ENCODE data around the gene JARID2. TPM values are rescaled to one million over a fixed set of nuclear protein-coding genes. Genes with fewer than 3 reads are reported as not detected.

Gene JARID2
- polyA plus RNA-seq, 1 of the 3 experiments (the other 2 are of a cell fraction) = 3.4 TPM

DNA sequence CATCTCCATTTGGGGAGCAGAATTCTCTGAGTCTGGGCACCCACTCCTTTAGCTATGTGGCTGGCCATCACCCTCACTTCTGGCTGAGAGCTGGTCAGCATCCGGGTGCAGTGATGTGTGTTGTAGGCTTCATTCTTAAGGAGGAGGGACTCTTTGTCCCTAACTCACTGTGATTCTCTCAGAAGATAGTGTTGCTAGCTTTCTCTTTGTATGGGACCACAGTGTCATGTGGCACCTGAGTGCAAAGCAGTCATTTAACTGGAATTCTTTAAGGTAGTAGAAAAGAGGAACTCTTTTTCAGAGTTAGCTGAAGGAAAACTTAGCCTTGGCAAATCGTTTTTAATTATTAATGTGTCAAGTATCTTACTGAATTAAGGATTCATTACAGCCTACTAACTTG, 165.9 kb downstream of the JARID2 start (continued):
- TF ChIP-seq FOSL2 (IDR thresholded peaks at IDR 0.05; ENCODE audit: borderline replicate concordance, low read depth) (no peak), FOXM1 (IDR thresholded peaks at IDR 0.05; ENCODE audit: low read depth) (no peak), SIN3A (IDR thresholded peaks at IDR 0.05; ENCODE audit: borderline replicate concordance, low read depth, low read length) (no peak), TCF12 (IDR thresholded peaks at IDR 0.05) (no peak)
- TF ChIP-seq, protein P1, sequence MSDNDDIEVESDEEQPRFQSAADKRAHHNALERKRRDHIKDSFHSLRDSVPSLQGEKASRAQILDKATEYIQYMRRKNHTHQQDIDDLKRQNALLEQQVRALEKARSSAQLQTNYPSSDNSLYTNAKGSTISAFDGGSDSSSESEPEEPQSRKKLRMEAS (IDR thresholded peaks at IDR 0.05; ENCODE audit: low read depth) = no peak
- TF ChIP-seq, protein P2, sequence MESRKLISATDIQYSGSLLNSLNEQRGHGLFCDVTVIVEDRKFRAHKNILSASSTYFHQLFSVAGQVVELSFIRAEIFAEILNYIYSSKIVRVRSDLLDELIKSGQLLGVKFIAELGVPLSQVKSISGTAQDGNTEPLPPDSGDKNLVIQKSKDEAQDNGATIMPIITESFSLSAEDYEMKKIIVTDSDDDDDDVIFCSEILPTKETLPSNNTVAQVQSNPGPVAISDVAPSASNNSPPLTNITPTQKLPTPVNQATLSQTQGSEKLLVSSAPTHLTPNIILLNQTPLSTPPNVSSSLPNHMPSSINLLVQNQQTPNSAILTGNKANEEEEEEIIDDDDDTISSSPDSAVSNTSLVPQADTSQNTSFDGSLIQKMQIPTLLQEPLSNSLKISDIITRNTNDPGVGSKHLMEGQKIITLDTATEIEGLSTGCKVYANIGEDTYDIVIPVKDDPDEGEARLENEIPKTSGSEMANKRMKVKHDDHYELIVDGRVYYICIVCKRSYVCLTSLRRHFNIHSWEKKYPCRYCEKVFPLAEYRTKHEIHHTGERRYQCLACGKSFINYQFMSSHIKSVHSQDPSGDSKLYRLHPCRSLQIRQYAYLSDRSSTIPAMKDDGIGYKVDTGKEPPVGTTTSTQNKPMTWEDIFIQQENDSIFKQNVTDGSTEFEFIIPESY (IDR thresholded peaks at IDR 0.05; ENCODE audit: borderline replicate concordance, low read depth) = no peak

DNA sequence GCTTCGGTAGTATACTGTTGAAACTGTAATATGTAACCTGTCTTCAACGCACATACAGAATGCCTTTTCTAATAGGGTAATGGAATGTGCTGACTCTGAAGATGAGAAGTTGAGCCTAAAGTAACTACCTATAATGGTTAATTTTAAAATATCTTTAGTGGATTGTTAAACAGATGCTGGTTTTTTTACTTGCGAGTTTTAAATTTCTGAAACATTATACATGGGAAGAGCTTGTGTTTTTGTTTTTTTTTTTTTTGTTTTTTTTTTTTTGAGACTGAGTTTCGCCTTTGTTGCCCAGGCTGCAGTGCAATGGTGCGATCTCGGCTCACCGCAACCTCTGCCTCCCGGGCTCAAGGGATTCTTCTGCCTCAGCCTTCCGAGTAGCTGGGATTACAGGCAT, 166.9 kb downstream of the JARID2 start:
- no peaks in the 10 kb centered on the region for H3K79me2 ChIP-seq (ENCODE audit: insufficient read depth)
- no peak overlapping the region for H2AFZ ChIP-seq (ENCODE audit: low read depth)
- no peak overlapping the region for H3K4me2 ChIP-seq
- ChIA-PET POLR2A (no interaction called here), CTCF (interaction anchor here (0.6 to 3.0 kb wide), 3 partner anchors 10 to 155 kb away, joined by 3 to 10 read pairs (median 3); no protein-coding TSS in a partner anchor)
- peaks cover 0 to 5% of the 10 kb centered on the region in 2 experiments; a peak in 2 of 4 replicates for H3K4me1 ChIP-seq (ENCODE audit: control insufficient read depth in 1 of 2, insufficient read depth in 2 of 2, low read depth in 1 of 2, low read length in 1 of 2)
- TF ChIP-seq, protein P3, sequence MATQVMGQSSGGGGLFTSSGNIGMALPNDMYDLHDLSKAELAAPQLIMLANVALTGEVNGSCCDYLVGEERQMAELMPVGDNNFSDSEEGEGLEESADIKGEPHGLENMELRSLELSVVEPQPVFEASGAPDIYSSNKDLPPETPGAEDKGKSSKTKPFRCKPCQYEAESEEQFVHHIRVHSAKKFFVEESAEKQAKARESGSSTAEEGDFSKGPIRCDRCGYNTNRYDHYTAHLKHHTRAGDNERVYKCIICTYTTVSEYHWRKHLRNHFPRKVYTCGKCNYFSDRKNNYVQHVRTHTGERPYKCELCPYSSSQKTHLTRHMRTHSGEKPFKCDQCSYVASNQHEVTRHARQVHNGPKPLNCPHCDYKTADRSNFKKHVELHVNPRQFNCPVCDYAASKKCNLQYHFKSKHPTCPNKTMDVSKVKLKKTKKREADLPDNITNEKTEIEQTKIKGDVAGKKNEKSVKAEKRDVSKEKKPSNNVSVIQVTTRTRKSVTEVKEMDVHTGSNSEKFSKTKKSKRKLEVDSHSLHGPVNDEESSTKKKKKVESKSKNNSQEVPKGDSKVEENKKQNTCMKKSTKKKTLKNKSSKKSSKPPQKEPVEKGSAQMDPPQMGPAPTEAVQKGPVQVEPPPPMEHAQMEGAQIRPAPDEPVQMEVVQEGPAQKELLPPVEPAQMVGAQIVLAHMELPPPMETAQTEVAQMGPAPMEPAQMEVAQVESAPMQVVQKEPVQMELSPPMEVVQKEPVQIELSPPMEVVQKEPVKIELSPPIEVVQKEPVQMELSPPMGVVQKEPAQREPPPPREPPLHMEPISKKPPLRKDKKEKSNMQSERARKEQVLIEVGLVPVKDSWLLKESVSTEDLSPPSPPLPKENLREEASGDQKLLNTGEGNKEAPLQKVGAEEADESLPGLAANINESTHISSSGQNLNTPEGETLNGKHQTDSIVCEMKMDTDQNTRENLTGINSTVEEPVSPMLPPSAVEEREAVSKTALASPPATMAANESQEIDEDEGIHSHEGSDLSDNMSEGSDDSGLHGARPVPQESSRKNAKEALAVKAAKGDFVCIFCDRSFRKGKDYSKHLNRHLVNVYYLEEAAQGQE (IDR thresholded peaks at IDR 0.05; ENCODE audit: low read depth, low read length) = no peak
- TF ChIP-seq TAF1 (IDR thresholded peaks at IDR 0.05; ENCODE audit: borderline replicate concordance, low read depth, low read length) (no peak), RFX5 (IDR thresholded peaks at IDR 0.05; ENCODE audit: low read length) (no peak), CHD2 (IDR thresholded peaks at IDR 0.05; ENCODE audit: low read length, partially characterized antibody) (no peak), YY1 (IDR thresholded peaks at IDR 0.05; ENCODE audit: low read depth) (no peak), POLR2AphosphoS5 (IDR thresholded peaks at IDR 0.05; ENCODE audit: low read depth, low read length) (no peak), NRF1 (IDR thresholded peaks at IDR 0.05; ENCODE audit: low read depth, low read length) (no peak), GABPA (IDR thresholded peaks at IDR 0.05; ENCODE audit: low read depth) (no peak), GATA2 (CRISPR knock-in tag; IDR thresholded peaks at IDR 0.05) (no peak)
- TF ChIP-seq, protein P4, sequence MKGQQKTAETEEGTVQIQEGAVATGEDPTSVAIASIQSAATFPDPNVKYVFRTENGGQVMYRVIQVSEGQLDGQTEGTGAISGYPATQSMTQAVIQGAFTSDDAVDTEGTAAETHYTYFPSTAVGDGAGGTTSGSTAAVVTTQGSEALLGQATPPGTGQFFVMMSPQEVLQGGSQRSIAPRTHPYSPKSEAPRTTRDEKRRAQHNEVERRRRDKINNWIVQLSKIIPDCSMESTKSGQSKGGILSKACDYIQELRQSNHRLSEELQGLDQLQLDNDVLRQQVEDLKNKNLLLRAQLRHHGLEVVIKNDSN (IDR thresholded peaks at IDR 0.05; ENCODE audit: borderline replicate concordance, low read depth) = no peak
- no peak overlapping the region for H3K9ac ChIP-seq
- no peaks in the 10 kb centered on the region for H3K36me3 ChIP-seq (replicated peaks in 1 of 2; ENCODE audit: control insufficient read depth in 1 of 2, insufficient read depth in 2 of 2, low read length in 1 of 2)
- H3K27me3 ChIP-seq (ENCODE audit: insufficient read depth) = no peaks in the 10 kb centered on the region
- no peaks in the 10 kb centered on the region for H3K9me3 ChIP-seq
- H3K9me2 ChIP-seq = no peaks in the 10 kb centered on the region
- no peaks in the 10 kb centered on the region for H3F3A ChIP-seq (replicated peaks; ENCODE audit: insufficient read depth)
- WGBS (ENCODE audit: low lambda C conversion rate) = 96% methylated on average over 9 of the region's 9 CpGs
- no peak overlapping the region for H3K27ac ChIP-seq (ENCODE audit: low read depth in 2 of 2, low read length in 1 of 2)
- no peak overlapping the region for H3K4me3 ChIP-seq (ENCODE audit: low read depth in 2 of 2, low read length in 1 of 2)
- H4K20me1 ChIP-seq (ENCODE audit: insufficient read depth) = peaks cover 6% of the 10 kb centered on the region; the same call in 1 of the 2 replicates
- DNase-seq = no peak

Data from SK-N-SH (cell line).